ENCODE measurements around the gene MUSK.

The MUSK gene

GRCh38 chr9:110835859-110836271 is 167.3 kb downstream of the MUSK start:
- no peak overlapping the region for H3K4me3 ChIP-seq (ENCODE audit: low read length)
- no peak overlapping the region for H3K27ac ChIP-seq (ENCODE audit: low read depth, low read length)
- H3K9me3 ChIP-seq (ENCODE audit: insufficient read depth, low read depth, low read length): no peaks in the 10 kb centered on the region
- peaks cover 5% of the 10 kb centered on the region; the same call in 1 of the 2 replicates for H3K4me1 ChIP-seq (ENCODE audit: insufficient read depth, low read length)
- H3K9ac ChIP-seq (ENCODE audit: low read depth, low read length): no peak overlapping the region
- no peaks in the 10 kb centered on the region for H3K36me3 ChIP-seq (ENCODE audit: insufficient read depth, low read length)
- WGBS: no CpG with 5 or more reads among the region's 1 CpG
- H3K27me3 ChIP-seq (ENCODE audit: insufficient read depth, low read length): no peaks in the 10 kb centered on the region

GRCh38 chr9:110837401-110838005 is 168.9 kb downstream of the MUSK start:
- Histone ChIP-seq H3K9ac (ENCODE audit: low read depth, low read length) (no peak overlapping the region), H3K27ac (ENCODE audit: low read depth, low read length) (no peak overlapping the region), H3K36me3 (ENCODE audit: insufficient read depth, low read length) (no peaks in the 10 kb centered on the region), H3K4me3 (ENCODE audit: low read length) (no peak overlapping the region), H3K4me1 (ENCODE audit: insufficient read depth, low read length) (peaks cover 5% of the 10 kb centered on the region; the same call in 1 of the 2 replicates), H3K9me3 (ENCODE audit: insufficient read depth, low read depth, low read length) (no peaks in the 10 kb centered on the region), H3K27me3 (ENCODE audit: insufficient read depth, low read length) (no peaks in the 10 kb centered on the region)
- whole genome bisulfite sequencing: 91% methylated on average over 2 of the region's 2 CpGs

GRCh38 chr9:110842169-110842568 is 173.6 kb downstream of the MUSK start:
- Histone ChIP-seq H3K36me3 (ENCODE audit: insufficient read depth, low read length) (no peaks in the 10 kb centered on the region), H3K9me3 (ENCODE audit: insufficient read depth, low read depth, low read length) (no peaks in the 10 kb centered on the region), H3K27ac (ENCODE audit: low read depth, low read length) (no peak overlapping the region), H3K4me3 (ENCODE audit: low read length) (no peak overlapping the region), H3K27me3 (ENCODE audit: insufficient read depth, low read length) (no peaks in the 10 kb centered on the region), H3K4me1 (ENCODE audit: insufficient read depth, low read length) (no peaks in the 10 kb centered on the region), H3K9ac (ENCODE audit: low read depth, low read length) (no peak overlapping the region)
- 85% methylated on average over 9 of the region's 9 CpGs for WGBS

GRCh38 chr9:110842986-110843385 is 174.4 kb downstream of the MUSK start:
- Histone ChIP-seq H3K4me3 (ENCODE audit: low read length) (no peak overlapping the region), H3K36me3 (ENCODE audit: insufficient read depth, low read length) (no peaks in the 10 kb centered on the region), H3K4me1 (ENCODE audit: insufficient read depth, low read length) (no peaks in the 10 kb centered on the region), H3K9ac (ENCODE audit: low read depth, low read length) (no peak overlapping the region), H3K9me3 (ENCODE audit: insufficient read depth, low read depth, low read length) (no peaks in the 10 kb centered on the region), H3K27ac (ENCODE audit: low read depth, low read length) (no peak overlapping the region), H3K27me3 (ENCODE audit: insufficient read depth, low read length) (no peaks in the 10 kb centered on the region)
- 83% methylated on average over 3 of the region's 3 CpGs for whole genome bisulfite sequencing

GRCh38 chr9:110844121-110844520 is 175.5 kb downstream of the MUSK start:
- 100% methylated on average over 1 of the region's 1 CpG for WGBS
- Histone ChIP-seq H3K4me1 (ENCODE audit: insufficient read depth, low read length) (no peaks in the 10 kb centered on the region), H3K27me3 (ENCODE audit: insufficient read depth, low read length) (no peaks in the 10 kb centered on the region), H3K27ac (ENCODE audit: low read depth, low read length) (no peak overlapping the region), H3K36me3 (ENCODE audit: insufficient read depth, low read length) (no peaks in the 10 kb centered on the region), H3K9ac (ENCODE audit: low read depth, low read length) (no peak overlapping the region), H3K4me3 (ENCODE audit: low read length) (no peak overlapping the region), H3K9me3 (ENCODE audit: insufficient read depth, low read depth, low read length) (no peaks in the 10 kb centered on the region)

GRCh38 chr9:110846215-110846614 is 177.6 kb downstream of the MUSK start:
- no peaks in the 10 kb centered on the region for H3K4me1 ChIP-seq (ENCODE audit: insufficient read depth, low read length)
- no peaks in the 10 kb centered on the region for H3K36me3 ChIP-seq (ENCODE audit: insufficient read depth, low read length)
- no peaks in the 10 kb centered on the region for H3K9me3 ChIP-seq (ENCODE audit: insufficient read depth, low read depth, low read length)
- WGBS: 96% methylated on average over 1 of the region's 2 CpGs
- no peak overlapping the region for H3K4me3 ChIP-seq (ENCODE audit: low read length)
- no peaks in the 10 kb centered on the region for H3K27me3 ChIP-seq (ENCODE audit: insufficient read depth, low read length)
- H3K9ac ChIP-seq (ENCODE audit: low read depth, low read length): no peak overlapping the region
- H3K27ac ChIP-seq (ENCODE audit: low read depth, low read length): no peak overlapping the region

GRCh38 chr9:110847671-110848070 is 179.1 kb downstream of the MUSK start:
- 90% methylated on average over 2 of the region's 3 CpGs for WGBS

GRCh38 chr9:110850401-110851135 is 182.0 kb downstream of the MUSK start:
- no peak overlapping the region for H3K4me3 ChIP-seq (ENCODE audit: low read length)
- 68% methylated on average over 4 of the region's 6 CpGs for WGBS
- no peak overlapping the region for H3K27ac ChIP-seq (ENCODE audit: low read depth, low read length)
- no peaks in the 10 kb centered on the region for H3K27me3 ChIP-seq (ENCODE audit: insufficient read depth, low read length)
- H3K9ac ChIP-seq (ENCODE audit: low read depth, low read length): no peak overlapping the region
- no peaks in the 10 kb centered on the region for H3K4me1 ChIP-seq (ENCODE audit: insufficient read depth, low read length)
- no peaks in the 10 kb centered on the region for H3K36me3 ChIP-seq (ENCODE audit: insufficient read depth, low read length)
- H3K9me3 ChIP-seq (ENCODE audit: insufficient read depth, low read depth, low read length): peaks cover 4% of the 10 kb centered on the region; the same call in 1 of the 2 replicates

More at GRCh38 chr9:110847671-110848070, 179.1 kb downstream of the MUSK start:
- Histone ChIP-seq H3K4me3 (ENCODE audit: low read length) (no peak overlapping the region), H3K36me3 (ENCODE audit: insufficient read depth, low read length) (no peaks in the 10 kb centered on the region), H3K9me3 (ENCODE audit: insufficient read depth, low read depth, low read length) (no peaks in the 10 kb centered on the region), H3K9ac (ENCODE audit: low read depth, low read length) (no peak overlapping the region), H3K27me3 (ENCODE audit: insufficient read depth, low read length) (no peaks in the 10 kb centered on the region), H3K27ac (ENCODE audit: low read depth, low read length) (no peak overlapping the region), H3K4me1 (ENCODE audit: insufficient read depth, low read length) (no peaks in the 10 kb centered on the region)
